KOPT-K1 (cell line): ENCODE measurements around the gene NUCB1.
A peak's percentile ranks its signal among the peaks of the same experiment; 100 is the strongest.
"Not testable (repeated sequence)": the region's sequence is repeated elsewhere in the genome, so short reads cannot be mapped to it uniquely, and the experiment has no call there.

Experiments used
- H3K27ac ChIP-seq: fragments of 200-600 bp; sonication (generic); 2 replicates; pipeline ENCODE4 v1.5.1; 2016; ENCODE audit warnings: antibody characterized with exemption, mild to moderate bottlenecking, low read depth, low read length; ENCODE audit not compliant: poor library complexity, severe bottlenecking
- H3K36me3 ChIP-seq: fragments of 200-600 bp; sonication (generic); 2 replicates; pipeline ENCODE4 v1.5.1; 2017; ENCODE audit warnings: antibody characterized with exemption, mild to moderate bottlenecking, low read length, moderate library complexity; ENCODE audit not compliant: insufficient read depth
- H3K9me3 ChIP-seq: fragments of 200-600 bp; sonication (generic); 2 replicates; pipeline ENCODE4 v1.5.1; 2017; ENCODE audit warnings: antibody characterized with exemption, low read length, mild to moderate bottlenecking; ENCODE audit not compliant: insufficient read depth, poor library complexity, severe bottlenecking

NUCB1 gene

DNA sequence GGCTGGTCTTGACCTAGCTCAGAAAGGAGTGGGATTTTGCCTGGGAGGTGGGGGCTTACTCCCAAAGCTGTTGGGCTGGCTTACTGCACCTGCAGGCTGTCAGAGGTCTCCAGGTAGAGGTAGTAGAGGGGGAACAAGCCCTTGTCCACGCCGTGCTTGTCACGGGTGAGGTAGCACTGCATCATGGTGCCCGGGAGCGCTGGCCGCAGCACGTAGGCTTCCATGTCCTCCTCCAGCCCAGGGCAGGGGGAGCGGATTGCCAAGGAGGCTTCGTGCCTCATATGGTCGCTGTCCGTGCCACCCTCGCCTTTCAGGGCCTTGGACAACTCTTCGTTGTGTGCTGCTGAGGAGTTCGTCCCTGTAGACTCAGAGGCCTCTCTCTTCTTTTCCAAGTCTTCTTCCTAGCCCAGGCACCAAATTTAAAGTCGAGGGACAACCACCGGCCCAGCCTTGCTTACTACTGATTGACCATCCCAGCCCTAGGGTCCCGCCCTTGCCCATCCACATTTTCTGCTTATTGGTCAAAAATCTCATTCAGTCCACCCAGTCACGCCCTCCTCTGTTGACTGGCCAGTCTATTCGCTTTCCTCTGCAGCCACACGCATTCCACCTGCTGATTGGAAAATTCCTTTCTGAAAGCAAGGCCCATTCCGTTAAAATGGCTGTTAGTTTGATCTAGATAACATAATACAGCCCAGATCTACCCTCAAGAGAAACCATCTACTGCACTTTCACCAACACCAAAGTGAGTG is 12.1 kb upstream of the NUCB1 start:
- Histone ChIP-seq H3K27ac (no peak overlapping the region), H3K36me3 (no peaks in the 10 kb centered on the region), H3K9me3 (no peaks in the 10 kb centered on the region)

DNA sequence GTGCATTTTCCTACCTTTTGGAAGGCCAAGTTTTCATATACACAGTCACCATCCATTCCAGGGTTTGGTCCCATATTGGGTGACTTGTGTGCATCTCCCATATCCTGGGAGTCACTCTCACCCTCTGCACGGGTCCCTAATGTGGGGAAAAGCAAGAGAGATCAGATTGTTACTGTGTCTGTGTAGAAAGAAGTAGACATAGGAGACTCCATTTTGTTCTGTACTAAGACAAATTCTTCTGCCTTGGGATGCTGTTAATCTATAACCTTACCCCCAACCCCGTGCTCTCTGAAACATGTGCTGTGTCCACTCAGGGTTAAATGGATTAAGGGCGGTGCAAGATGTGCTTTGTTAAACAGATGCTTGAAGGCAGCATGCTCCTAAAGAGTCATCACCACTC is 10.6 kb upstream of the NUCB1 start:
- H3K36me3 ChIP-seq, H3K9me3 ChIP-seq, H3K27ac ChIP-seq: not testable (repeated sequence)

DNA sequence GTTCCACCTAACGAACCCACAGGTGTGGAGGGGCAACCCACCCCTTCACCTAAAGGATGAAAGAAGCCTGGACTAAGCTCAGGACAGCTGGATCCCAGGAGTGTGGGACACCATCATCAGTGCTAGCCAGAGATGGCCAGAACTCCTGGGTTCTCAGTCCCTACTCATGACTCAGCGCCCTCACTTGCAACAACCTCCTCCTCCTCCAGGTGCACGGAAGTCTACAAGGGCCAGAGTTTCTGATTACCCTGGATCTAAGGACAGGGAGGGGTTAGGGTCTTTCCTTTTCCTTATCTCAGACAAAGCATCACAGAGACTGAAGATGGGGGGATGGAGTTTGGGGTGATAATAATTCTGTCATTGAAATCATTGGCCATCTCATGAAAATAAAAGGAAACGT is 9.6 kb upstream of the NUCB1 start:
- Histone ChIP-seq H3K27ac (no peak overlapping the region), H3K9me3 (no peaks in the 10 kb centered on the region), H3K36me3 (no peaks in the 10 kb centered on the region)

DNA sequence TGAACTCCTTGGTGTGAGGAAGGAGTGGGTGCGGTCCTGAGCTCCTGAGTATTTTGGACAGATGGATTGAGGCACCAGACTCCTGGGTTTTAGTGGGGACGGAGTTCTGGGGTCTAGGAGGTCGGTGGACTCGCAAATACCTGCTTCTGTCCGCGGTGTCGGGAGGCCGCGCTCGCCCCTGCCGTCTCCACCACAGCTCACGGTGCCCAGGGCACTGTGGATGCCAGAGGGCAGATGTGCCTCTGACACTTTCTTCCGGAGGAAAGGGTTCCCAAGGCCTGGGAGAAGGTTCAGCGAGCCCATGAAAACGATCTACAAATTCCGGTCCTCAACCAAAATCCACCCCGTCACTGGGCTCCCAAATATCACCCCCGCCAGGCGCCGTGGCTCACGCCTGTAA is 4.9 kb upstream of the NUCB1 start:
- Histone ChIP-seq H3K9me3 (no peaks in the 10 kb centered on the region), H3K27ac (no peak overlapping the region), H3K36me3 (no peaks in the 10 kb centered on the region)

DNA sequence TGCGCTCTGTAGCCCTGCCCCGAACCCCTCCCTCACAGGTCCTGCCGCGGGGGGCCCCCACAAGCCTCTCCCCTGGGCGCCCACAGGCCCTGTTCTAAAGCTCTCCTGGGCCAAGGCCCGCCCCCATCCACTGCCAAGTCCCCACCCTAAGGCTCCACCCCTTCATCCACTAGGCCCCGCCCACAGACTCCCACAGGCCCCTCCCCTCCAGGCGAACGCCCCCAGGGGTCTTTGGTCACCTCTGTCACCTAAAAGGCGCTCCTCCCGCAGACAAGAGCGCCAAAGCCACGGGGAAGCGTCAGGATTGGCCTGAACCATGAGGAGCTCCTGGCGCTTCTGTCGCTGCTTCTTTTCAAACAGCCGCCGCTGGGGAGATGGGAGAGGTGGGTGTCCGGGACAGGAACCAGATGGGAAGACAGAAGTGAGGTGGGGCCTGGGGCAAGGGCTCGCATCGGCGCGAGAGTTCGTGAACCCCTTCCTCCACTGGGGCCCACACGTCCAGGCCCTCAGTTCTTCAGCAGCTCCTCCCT is 3.9 kb upstream of the NUCB1 start:
- H3K9me3 ChIP-seq = no peaks in the 10 kb centered on the region
- H3K27ac ChIP-seq = no peak overlapping the region
- no peaks in the 10 kb centered on the region for H3K36me3 ChIP-seq

DNA sequence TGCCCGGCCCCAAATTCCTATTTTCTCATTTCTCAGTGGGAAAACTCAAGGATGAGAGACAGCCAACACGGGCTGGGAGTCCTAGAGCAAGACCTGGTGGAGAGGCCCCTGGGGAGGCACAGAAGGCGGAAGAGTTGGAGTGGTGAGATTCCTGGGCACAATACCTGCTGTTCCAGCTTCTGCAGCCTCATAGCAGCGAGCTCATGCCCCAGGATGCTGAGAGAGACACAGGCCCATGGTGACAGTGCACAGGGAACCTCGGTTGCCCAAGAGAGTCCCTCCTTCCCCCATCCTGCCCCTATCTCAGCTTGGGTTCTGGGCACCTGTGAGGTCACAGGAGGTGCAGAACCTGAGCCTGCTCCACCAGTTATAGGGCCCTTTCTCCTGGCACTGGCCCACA is 2.9 kb upstream of the NUCB1 start:
- H3K27ac ChIP-seq = no peak overlapping the region
- no peaks in the 10 kb centered on the region for H3K9me3 ChIP-seq
- peaks cover 7% of the 10 kb centered on the region; the same call in 1 of the 2 replicates for H3K36me3 ChIP-seq

DNA sequence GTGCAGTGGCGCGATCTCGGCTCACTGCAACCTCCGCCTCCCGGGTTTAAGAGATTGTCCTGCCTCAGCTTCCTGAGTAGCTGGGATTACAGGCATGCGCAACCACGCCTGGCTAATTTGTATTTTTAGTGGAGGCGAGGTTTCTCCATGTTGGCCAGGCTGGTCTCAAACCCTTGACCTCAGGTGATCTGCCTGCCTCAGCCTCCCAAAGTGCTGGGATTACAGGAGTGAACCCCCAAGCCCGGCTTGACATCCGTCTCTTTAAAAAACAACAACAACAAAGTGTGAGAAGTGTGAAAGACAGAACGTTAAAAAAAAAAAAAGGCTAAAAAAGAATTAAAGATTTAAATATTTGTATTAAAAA is 744 bp upstream of the NUCB1 start:
- H3K9me3 ChIP-seq = not testable (repeated sequence)
- Histone ChIP-seq H3K36me3 (peaks cover 13% of the 10 kb centered on the region), H3K27ac (peak overlapping the region; percentile 96)

DNA sequence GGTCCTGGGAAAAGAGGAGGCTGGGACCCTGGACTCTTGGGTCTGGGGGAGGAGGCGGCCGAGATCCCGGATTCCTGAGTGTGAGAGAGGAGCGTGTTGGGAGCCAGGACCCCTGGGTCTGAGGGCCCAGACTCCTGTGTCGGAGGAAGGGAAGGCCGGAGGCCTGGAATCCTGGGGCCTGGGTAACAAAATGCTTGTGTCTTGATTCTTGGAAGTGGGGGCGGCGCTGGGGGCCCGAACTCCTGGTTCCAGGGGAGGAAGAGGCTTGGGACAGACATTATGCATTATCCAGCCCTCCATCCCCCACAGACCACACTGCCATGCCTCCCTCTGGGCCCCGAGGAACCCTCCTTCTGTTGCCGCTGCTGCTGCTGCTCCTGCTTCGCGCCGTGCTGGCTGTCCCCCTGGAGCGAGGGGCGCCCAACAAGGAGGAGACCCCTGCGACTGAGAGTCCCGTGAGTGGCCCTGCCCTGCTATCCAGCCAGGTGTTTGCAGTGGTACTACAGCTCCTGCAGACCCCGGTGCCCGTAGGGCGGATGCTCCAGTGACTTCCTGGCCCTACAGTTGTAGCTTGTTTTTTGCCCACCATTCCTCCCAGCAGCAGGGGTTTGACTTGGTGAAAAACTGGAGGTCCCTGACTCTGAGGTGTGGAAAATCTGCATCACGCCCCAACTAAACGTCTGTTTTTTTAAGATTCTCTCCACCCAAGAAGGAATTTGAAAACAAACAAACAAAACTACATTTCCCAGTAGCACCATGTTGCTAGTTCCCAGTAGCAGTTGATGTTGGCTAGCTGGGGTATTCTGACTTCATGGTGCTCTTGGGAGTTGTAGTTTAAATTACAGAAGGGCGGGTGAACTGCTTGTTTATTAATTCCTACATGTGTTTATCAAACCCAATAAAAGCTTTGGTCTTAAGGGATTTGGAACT is 630 bp downstream of the NUCB1 start:
- H3K9me3 ChIP-seq = no peaks in the 10 kb centered on the region
- peak overlapping the region; percentile 96 for H3K27ac ChIP-seq
- H3K36me3 ChIP-seq = peaks cover 26% of the 10 kb centered on the region

DNA sequence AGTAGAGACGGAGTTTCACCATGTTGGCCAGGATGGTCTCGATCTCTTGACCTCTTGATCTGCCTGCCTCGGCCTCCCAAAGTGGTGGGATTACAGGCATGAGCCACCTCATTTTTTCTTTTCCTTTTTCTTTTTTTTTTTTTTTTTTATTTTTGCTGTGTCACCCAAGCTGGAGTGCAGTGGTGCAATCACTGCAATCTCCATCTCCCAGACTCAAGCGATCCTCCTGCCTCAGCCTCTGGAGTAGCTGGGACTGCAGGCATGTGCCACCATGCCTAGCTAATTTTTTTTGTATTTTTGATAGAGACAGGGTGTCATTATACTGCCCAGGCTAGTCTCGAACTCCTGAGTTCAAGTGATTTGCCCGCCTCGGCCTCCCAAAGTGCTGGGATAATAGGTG is 2.2 kb downstream of the NUCB1 start:
- H3K9me3 ChIP-seq, H3K27ac ChIP-seq: not testable (repeated sequence)
- peaks cover 30% of the 10 kb centered on the region for H3K36me3 ChIP-seq

DNA sequence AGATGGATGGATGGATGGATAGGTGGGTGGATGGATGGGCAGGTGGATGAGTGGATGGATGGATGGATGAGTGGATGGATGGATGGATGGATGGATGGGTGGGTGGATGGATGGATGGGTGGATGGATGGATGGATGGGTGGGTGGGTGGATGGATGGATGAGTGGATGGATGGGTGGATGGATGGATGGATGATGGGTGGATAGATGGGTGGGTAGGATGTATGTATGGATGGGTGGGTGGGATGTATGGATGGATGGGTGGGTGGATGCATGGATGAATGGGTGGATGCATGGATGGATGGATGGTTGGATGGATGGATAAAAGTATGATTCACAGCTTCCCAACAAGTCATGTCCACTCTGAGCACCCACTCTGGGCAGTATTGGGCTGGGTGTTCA is 3.7 kb downstream of the NUCB1 start:
- not testable (repeated sequence) for H3K9me3 ChIP-seq
- H3K36me3 ChIP-seq = peaks cover 45% of the 10 kb centered on the region

DNA sequence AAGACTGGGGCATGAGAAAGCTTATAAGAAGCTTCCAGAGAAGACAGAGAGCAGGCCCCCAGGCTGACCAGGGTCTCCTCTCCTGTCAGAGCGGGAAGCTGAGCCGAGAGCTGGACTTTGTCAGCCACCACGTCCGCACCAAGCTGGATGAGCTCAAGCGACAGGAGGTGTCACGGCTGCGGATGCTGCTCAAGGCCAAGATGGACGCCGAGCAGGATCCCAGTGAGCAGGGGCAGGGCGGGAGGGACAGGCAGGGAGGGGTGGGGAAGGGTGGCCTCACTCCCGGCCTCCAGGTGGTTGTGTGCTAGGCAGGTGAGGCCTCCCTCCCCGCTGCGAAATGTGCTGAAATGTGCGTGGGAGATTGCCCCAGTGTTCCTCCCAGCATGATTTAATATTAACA is 5.6 kb downstream of the NUCB1 start:
- H3K36me3 ChIP-seq = peaks cover 61% of the 10 kb centered on the region
- H3K27ac ChIP-seq = no peak overlapping the region
- no peaks in the 10 kb centered on the region for H3K9me3 ChIP-seq

More for the DNA sequence above, 3.7 kb downstream of the NUCB1 start:
- not testable (repeated sequence) for H3K27ac ChIP-seq

DNA sequence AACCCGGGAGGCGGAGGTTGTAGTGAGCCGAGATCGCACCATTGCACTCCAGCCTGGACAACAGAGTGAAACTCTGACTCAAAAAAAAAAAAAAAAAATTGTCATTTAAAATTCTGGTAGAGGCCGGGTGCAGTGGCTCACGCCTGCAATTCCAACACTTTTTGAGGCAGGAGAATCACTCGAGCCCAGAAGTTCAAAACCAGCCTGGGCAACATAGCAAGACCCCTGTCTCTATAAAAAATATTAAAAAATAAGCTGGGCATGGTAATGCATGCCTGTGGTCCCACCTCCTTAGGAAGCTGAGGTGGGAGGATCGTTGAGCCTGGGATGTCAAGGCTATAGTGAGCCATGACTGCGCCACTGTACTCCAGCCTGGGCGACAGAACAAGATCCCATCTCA is 6.2 kb downstream of the NUCB1 start:
- no peaks in the 10 kb centered on the region for H3K9me3 ChIP-seq
- H3K36me3 ChIP-seq = peaks cover 68% of the 10 kb centered on the region
- no peak overlapping the region for H3K27ac ChIP-seq

DNA sequence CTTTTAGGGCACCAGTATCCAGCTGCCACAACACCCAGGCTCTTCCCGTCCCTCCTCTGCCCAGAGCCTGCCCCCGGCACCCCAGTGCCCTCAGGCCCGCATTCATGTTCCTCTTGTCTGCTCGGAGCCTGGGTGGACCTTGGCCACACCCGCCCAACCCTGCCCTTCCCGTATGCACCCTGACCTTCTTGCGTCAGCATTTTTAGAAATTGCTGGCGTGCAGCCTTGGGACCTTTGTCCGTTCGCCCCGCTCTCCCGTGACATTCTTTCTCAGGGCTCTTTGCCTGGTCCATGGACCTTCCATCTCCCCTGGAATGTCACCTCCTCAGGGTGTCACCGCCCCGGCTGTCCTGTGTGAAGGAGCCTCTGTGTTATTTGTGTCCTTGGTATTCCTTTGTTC is 7.6 kb downstream of the NUCB1 start:
- Histone ChIP-seq H3K27ac (no peak overlapping the region), H3K9me3 (no peaks in the 10 kb centered on the region), H3K36me3 (peaks cover 74% of the 10 kb centered on the region)

DNA sequence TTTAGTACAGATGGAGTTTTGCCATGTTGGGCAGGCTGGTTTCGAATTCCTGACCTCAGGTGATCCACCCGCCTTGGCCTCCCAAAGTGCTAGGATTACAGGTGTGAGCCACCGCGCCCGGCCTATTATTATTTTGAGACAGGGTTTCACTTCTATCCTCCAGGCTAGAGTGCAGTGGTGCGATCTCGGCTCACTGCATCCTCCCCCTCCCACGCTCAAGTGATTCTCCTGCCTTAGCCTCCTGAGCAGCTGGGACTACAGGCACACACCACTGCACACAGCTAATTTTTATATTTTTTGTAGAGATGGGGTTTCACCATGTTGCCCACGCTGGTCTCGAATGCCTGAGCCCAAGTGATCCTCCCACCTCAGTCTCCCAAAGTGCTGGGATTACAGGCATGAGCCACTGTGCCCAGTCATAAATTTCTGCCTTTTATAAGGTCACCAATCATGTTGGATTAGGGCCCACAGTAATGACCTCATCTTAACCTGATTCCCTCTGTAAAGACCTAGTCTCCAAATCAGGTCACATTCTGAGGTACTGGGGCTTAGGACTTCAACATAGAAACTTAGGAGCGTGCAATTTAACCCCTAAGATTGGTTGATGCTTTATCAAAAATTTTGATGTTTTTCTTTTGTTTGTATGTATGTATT is 9.4 kb downstream of the NUCB1 start:
- peaks cover 85% of the 10 kb centered on the region for H3K36me3 ChIP-seq
- not testable (repeated sequence) for H3K9me3 ChIP-seq, H3K27ac ChIP-seq

DNA sequence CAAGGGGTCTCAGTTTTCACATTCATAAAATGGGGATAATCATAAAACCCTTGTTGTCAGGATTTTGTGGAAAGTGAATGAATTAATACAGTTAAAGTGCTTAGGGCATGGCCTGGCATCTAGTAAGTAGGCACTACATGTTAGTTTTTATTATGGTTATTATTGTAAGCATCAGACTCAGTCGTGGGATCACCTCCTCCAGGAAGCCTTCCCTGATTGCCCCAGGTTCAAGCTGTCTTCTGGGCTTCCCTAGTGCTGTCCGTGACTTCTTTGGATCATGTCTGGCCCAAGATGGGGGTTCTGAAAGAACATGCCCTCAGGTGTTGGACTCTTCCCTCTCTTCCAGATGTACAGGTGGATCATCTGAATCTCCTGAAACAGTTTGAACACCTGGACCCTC is 10.7 kb downstream of the NUCB1 start:
- H3K9me3 ChIP-seq = no peaks in the 10 kb centered on the region
- no peak overlapping the region for H3K27ac ChIP-seq
- H3K36me3 ChIP-seq = peaks cover 86% of the 10 kb centered on the region
